OCI-LY3 (cell line): ENCODE data around the gene NUTF2.
"Not testable (repeated sequence)": the region's sequence is repeated elsewhere in the genome, so short reads cannot be mapped to it uniquely, and the experiment has no call there.

Source experiments
- H2AFZ ChIP-seq: fragments of 200-600, 300-600 bp; shearing (Covaris generic); 2 replicates; pipeline ENCODE4 v1.6.0; 2014; ENCODE audit warnings: antibody characterized with exemption, low read depth, low read length
- H3K27ac ChIP-seq: fragments of 200-600, 300-600 bp; sonication (generic); 2 replicates; pipeline ENCODE4 v1.5.1; 2014; ENCODE audit warnings: mild to moderate bottlenecking, low read length, moderate library complexity, mixed read lengths
- H3K27me3 ChIP-seq: fragments of 200-600, 300-600 bp; sonication (generic); 2 replicates; pipeline ENCODE4 v1.6.1; 2014; ENCODE audit warnings: low read depth, low read length, mixed read lengths
- H3K36me3 ChIP-seq: fragments of 200-600, 300-600 bp; sonication (generic); replicated peaks from 2 replicates; pipeline ENCODE3; 2014; ENCODE audit warnings: low read depth, low read length, mixed read lengths
- H3K4me1 ChIP-seq: fragments of 300-600, 200-600 bp; sonication (generic); 2 replicates; pipeline ENCODE4 v1.6.1; 2014; ENCODE audit warnings: low read length, mixed read lengths
- H3K4me2 ChIP-seq: fragments of 200-600, 300-600 bp; sonication (generic); 2 replicates; pipeline ENCODE4 v1.6.1; 2014; ENCODE audit warnings: low read length, mixed read lengths
- H3K4me3 ChIP-seq: fragments of 300-600, 200-600 bp; sonication (generic); 2 replicates; pipeline ENCODE4 v1.5.1; 2014; ENCODE audit warnings: antibody characterized with exemption, mild to moderate bottlenecking, low read length, moderate library complexity
- H3K79me2 ChIP-seq: fragments of 300-600, 200-600 bp; shearing (Covaris generic); 2 replicates; pipeline ENCODE4 v1.6.1; 2014; ENCODE audit warnings: mild to moderate bottlenecking, low read length, mixed read lengths
- H3K9ac ChIP-seq: fragments of 300-600, 200-600 bp; shearing (Covaris generic); 2 replicates; pipeline ENCODE4 v1.6.0; 2014; ENCODE audit warnings: mild to moderate bottlenecking, low read length, moderate library complexity
- H3K9me3 ChIP-seq: fragments of 200-600, 300-600 bp; shearing (Covaris generic); 2 replicates; pipeline ENCODE4 v1.6.1; 2014; ENCODE audit warnings: low read length, mixed read lengths; ENCODE audit not compliant: insufficient read depth
- H4K20me1 ChIP-seq: fragments of 200-600, 300-600 bp; sonication (generic); 2 replicates; pipeline ENCODE4 v1.6.1; 2016; ENCODE audit warnings: low read length, mixed read lengths; ENCODE audit not compliant: insufficient read depth
- EZH2phosphoT487 ChIP-seq: fragments of 200-600 bp; shearing (Covaris generic); IDR thresholded peaks from 2 replicates; pipeline ENCODE4 v1.6.1; 2018; ENCODE audit warnings: antibody characterized with exemption, mixed run types, low read depth
- TF ChIP-seq, protein P1 (sequence below): fragments of 200-600, 300-600 bp; sonication (generic); IDR thresholded peaks from 2 replicates; pipeline ENCODE4 v1.5.1; 2014; ENCODE audit warnings: antibody characterized with exemption, low read length, low read depth

Gene NUTF2

GRCh38 chr16:67860589-67861398, 14.1 kb downstream of the NUTF2 start:
- Histone ChIP-seq H4K20me1 (peaks cover 39% of the 10 kb centered on the region), H3K4me2 (no peak overlapping the region)

GRCh38 chr16:67861877-67862276, 15.1 kb downstream of the NUTF2 start:
- no peak overlapping the region for H3K9ac ChIP-seq
- peaks cover 81% of the 10 kb centered on the region for H3K79me2 ChIP-seq
- no peak for TF ChIP-seq EZH2phosphoT487
- TF ChIP-seq, protein P1, sequence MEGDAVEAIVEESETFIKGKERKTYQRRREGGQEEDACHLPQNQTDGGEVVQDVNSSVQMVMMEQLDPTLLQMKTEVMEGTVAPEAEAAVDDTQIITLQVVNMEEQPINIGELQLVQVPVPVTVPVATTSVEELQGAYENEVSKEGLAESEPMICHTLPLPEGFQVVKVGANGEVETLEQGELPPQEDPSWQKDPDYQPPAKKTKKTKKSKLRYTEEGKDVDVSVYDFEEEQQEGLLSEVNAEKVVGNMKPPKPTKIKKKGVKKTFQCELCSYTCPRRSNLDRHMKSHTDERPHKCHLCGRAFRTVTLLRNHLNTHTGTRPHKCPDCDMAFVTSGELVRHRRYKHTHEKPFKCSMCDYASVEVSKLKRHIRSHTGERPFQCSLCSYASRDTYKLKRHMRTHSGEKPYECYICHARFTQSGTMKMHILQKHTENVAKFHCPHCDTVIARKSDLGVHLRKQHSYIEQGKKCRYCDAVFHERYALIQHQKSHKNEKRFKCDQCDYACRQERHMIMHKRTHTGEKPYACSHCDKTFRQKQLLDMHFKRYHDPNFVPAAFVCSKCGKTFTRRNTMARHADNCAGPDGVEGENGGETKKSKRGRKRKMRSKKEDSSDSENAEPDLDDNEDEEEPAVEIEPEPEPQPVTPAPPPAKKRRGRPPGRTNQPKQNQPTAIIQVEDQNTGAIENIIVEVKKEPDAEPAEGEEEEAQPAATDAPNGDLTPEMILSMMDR = no peak
- peaks cover 10% of the 10 kb centered on the region for H3K36me3 ChIP-seq
- H2AFZ ChIP-seq = no peak overlapping the region
- H3K27ac ChIP-seq = no peak overlapping the region
- no peak overlapping the region for H3K4me3 ChIP-seq
- H3K4me2 ChIP-seq = no peak overlapping the region
- no peaks in the 10 kb centered on the region for H3K27me3 ChIP-seq
- no peaks in the 10 kb centered on the region for H3K4me1 ChIP-seq
- peaks cover 35% of the 10 kb centered on the region for H4K20me1 ChIP-seq
- H3K9me3 ChIP-seq = no peaks in the 10 kb centered on the region

More at GRCh38 chr16:67860589-67861398, 14.1 kb downstream of the NUTF2 start:
- Histone ChIP-seq H3K27ac (no peak overlapping the region), H3K4me1 (no peaks in the 10 kb centered on the region), H3K79me2 (peaks cover 92% of the 10 kb centered on the region), H3K9ac (no peak overlapping the region), H2AFZ (no peak overlapping the region), H3K36me3 (peaks cover 10% of the 10 kb centered on the region), H3K9me3 (no peaks in the 10 kb centered on the region), H3K4me3 (no peak overlapping the region), H3K27me3 (no peaks in the 10 kb centered on the region)
- TF ChIP-seq, protein P1 = no peak
- no peak for TF ChIP-seq EZH2phosphoT487

DNA sequence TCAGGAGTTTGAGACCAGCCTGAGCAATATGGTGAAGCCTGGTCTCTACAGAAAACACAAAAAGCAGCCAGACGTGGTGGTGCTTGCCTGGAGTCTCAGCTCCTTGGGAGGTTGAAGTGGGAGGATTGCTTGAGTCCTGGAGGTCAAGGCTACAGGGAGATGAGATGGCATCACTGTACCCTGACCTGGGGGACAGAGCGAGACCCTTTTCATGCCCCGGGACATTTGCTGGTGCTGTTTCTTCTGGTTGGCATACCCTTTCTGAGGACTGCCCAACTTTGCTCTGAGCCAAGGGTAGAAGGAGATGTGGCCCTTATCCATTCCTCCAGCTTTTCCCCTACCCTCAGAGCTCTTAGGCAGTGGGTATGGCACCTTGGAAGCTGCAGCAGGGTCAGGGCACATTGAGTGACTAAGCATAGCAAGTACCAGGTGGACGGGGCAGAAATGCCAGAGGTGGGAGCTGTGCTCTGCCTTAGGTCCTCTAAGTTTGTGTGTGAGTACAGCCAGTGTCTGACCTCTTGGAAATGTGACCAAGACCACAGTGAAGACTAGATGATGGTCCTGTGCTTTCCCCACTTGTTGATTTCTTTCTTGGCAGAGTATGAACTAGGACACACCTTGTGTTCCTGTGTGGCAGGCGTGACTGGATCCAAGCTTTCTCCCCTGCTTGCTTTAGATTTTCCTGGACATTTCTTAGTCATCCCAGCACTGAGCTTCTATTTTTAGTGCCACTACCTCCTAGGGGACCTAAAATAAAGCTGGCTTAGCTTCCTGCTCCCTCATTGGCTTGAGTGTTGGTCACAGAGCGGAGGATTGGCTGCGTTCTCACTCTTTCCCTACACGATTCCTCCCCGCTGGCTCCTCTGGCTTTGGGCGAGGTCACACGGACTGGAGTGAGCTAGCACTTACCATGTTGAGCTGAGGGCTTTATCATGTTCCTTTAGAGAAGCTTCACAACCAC, 16.2 kb downstream of the NUTF2 start:
- no peak overlapping the region for H3K4me2 ChIP-seq
- TF ChIP-seq, protein P1 = no peak
- no peak for TF ChIP-seq EZH2phosphoT487

DNA sequence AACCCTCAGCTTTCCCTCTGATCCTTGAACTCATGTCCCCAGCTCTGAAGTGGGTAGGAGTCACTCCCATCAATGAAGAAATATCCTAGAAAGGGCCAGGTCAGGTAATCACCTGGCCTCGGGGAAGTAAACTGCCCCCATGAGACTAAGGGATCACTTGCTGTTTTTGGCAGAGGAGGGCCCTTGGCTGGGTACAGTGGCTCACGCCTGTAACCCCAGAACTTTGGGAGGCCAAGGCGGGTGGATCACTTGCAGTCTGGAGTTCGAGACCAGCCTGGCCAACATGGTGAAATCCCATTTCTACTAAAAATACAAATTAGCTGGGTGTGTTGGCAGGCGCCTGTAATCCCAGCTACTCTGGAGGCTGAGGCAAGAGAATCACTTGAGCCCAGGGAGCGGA, 17.3 kb downstream of the NUTF2 start:
- H2AFZ ChIP-seq, H3K27ac ChIP-seq, H3K9me3 ChIP-seq, H3K4me3 ChIP-seq, H3K27me3 ChIP-seq, H3K4me2 ChIP-seq, H3K4me1 ChIP-seq, H3K9ac ChIP-seq: not testable (repeated sequence)
- Histone ChIP-seq H4K20me1 (peaks cover 24% of the 10 kb centered on the region), H3K36me3 (peaks cover 19% of the 10 kb centered on the region), H3K79me2 (peaks cover 59% of the 10 kb centered on the region)

More for the DNA sequence above, 16.2 kb downstream of the NUTF2 start:
- Histone ChIP-seq H2AFZ (no peak overlapping the region), H3K27me3 (no peaks in the 10 kb centered on the region), H4K20me1 (peaks cover 25% of the 10 kb centered on the region), H3K36me3 (peaks cover 15% of the 10 kb centered on the region), H3K27ac (no peak overlapping the region), H3K79me2 (peaks cover 70% of the 10 kb centered on the region), H3K4me1 (no peaks in the 10 kb centered on the region), H3K4me3 (no peak overlapping the region), H3K9me3 (no peaks in the 10 kb centered on the region), H3K9ac (no peak overlapping the region)
